NCI-H510A treated with DMSO at 0.1 percent for 48 hours (cell line): ENCODE data around the gene MYL7.

Experiments used
- DNase-seq: peaks from one replicate; lab custom pipeline; 2025; lab: John Stamatoyannopoulos, UW

The MYL7 gene

GRCh38 chr7:44100458-44101302, 40.5 kb downstream of the MYL7 start:
- no peak for DNase-seq

- no peak for DNase-seq
Observed at GRCh38 chr7:44099669-44100068, 41.5 kb downstream of the MYL7 start.

DNA sequence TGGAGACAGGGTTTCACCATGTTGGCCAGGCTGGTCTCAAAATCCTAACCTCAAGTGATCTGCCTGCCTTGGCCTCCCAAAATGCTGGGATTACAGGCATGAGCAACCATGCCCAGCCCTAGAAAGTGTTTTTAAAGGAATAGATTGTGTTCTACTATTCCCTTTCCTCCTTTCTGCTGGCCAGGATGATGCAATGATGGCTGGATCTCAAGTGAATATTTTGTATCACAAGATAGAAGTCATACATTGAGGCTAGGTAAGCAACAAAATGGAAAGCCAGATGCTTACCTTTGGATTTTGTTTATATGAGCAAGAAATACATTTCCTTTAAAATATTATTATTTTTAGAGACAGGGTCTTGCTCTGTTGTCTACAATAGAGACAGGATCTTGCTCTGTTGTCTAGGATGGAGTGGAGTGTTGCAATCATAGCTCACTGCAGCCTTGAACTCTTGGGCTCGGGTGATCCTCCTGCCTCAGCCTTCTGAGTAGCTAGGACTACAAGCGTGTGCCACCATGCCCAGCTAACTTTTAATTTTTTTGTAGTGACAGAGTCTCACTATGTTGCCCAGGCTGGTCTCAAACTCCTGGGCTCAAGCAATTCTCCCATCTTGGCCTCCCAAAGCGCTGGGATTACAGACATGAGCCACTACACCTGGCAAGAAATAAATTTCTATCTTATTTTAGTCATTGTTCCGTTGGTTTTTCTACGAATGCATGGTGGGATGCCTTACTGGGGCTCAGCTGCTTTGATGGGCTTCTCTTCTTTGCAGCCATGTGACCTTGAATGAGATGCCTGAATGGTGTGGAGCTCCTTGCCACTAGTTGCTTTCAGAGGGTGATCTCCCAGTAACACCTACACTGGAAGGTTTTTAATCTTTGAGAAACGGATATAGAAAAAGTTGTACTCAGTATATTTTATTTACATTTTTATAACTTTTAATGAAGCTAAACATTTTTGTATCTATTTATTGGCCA, 42.8 kb downstream of the MYL7 start:
- DNase-seq: no peak

DNA sequence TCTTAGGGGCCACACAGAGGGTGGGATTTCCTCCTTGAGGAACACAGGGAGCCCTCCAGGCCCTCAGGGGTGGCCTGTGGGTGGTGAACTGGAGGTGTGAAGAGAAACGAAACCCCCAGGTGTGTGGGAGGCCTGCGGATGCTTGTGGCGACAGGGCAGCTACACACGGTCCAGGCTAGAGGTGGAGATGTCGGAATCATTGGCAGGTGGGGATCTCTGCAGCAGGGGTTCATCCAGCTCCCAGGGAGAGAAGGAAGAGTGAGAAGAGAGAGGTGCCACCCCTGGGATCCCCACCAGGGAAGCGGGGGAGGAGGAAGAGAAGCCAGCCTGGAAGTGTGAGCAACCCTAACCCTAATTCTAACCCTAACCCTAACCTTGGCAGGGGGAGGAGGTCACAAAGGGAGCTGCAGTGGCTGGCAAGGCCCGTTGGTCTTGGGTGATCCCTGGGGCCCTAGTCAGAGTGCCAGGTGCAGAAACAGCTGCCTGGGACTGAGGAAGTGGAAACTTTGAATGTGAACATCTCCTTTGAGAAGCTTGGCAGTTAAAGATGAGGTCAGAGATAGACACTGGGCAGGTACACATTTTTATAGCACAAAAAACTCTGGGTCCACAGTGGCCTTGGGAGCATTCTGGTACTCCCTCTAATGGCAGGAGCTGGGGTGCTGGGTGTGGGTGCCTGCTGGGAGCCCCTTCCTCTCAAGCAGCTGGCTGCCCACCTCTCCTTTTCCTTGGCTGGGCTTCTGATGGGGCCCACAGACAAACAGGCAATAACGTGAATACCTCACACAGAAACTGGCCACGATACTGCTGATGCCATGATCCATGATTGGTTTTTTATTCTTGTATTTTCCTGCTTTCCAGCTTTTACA, 43.8 kb downstream of the MYL7 start:
- no peak for DNase-seq

- DNase-seq: no peak
Observed at GRCh38 chr7:44096326-44096881, 44.7 kb downstream of the MYL7 start.

DNA sequence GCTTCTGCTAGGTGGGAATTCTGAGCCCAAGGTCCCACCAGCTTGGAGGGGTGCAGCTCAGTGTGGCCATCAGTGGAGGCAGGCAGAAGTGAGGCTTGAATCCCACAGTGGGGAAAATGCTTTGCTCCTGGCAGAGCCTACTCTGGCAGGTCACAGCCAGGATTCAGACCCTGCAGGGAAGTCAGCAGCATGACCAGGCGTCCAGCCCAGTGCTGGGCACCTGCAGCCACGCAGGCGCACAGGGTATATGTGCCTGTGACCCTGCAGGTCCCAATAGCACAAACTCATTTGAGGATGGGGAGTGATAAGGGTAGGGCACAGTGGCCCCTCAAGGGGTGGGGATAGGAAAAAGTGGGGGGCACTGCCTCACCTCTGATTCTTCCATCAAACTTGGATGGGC, 45.4 kb downstream of the MYL7 start:
- no peak for DNase-seq

- DNase-seq: no peak
Observed at GRCh38 chr7:44094883-44095592, 46.1 kb downstream of the MYL7 start.

GRCh38 chr7:44094365-44094764, 46.8 kb downstream of the MYL7 start:
- no peak for DNase-seq

DNA sequence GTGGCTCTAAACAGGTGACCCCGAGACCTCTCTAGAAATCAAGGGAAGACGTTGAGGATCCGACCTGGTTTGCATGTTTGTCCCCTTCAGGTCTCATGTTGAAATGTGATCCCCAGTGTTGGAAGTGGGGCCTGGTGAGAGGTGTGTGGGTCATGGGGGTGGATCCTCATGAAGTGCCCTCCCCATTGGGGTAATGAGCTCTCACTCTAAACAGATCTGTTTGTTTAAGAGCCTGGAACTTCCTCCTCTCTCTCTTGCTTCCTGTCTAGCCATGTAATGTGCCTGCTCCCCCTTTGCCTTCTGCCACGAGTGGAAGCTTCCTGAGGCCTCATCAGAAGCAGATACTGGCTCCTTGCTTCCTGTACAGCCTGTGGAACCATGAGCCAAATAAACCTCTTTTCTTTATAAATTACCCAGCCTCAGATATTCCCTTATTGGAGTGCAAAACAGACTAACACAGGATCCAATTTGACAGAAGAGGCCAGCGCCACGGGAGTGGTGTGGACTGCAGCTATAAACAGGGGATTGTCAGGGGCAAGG, 48.0 kb downstream of the MYL7 start:
- DNase-seq: no peak
